HepG2 (cell line): ENCODE results near the gene S1PR3. TPM values are rescaled to one million over a fixed set of nuclear protein-coding genes. Genes with fewer than 3 reads are reported as not detected.

Source experiments
- AFF4 ChIP-seq: sonication (generic); formaldehyde crosslinking; IDR thresholded peaks from 2 replicates; pipeline ENCODE4 v1.4.0; 2020; ENCODE audit warnings: missing genetic modification reagents
- HNF1A ChIP-seq, 2 experiments: sonication (generic) in 1 of 2; formaldehyde crosslinking in 1 of 2; IDR thresholded peaks; 2 replicates each; pipeline versions ENCODE4 v1.4.0 to v1.6.1; 2016 to 2020; ENCODE audit warnings: borderline replicate concordance in 1 of 2, low read depth in 1 of 2, mild to moderate bottlenecking in 1 of 2, missing genetic modification reagents in 1 of 2
- KIAA2018 ChIP-seq: sonication (generic); formaldehyde crosslinking; IDR thresholded peaks from 2 replicates; pipeline ENCODE4 v1.5.0; 2020; ENCODE audit warnings: mild to moderate bottlenecking, missing genetic modification reagents, borderline replicate concordance
- LRRFIP1 ChIP-seq: sonication (generic); formaldehyde crosslinking; conservative IDR thresholded peaks from 2 replicates; pipeline ENCODE4 v1.4.0; 2020; ENCODE audit warnings: missing genetic modification reagents
- MEIS1 ChIP-seq: sonication (generic); formaldehyde crosslinking; IDR thresholded peaks from 2 replicates; pipeline ENCODE4 v1.9.0; 2021; ENCODE audit warnings: mild to moderate bottlenecking, missing genetic modification reagents, moderate library complexity, borderline replicate concordance
- ZFP41 ChIP-seq: sonication (generic); formaldehyde crosslinking; IDR thresholded peaks from 2 replicates; pipeline ENCODE4 v1.4.0; 2020; ENCODE audit warnings: mild to moderate bottlenecking, missing genetic modification reagents, borderline replicate concordance
- ZNF777 ChIP-seq: sonication (generic); formaldehyde crosslinking; IDR thresholded peaks from 2 replicates; pipeline ENCODE4 v1.4.0; 2020; ENCODE audit warnings: missing genetic modification reagents
- polyA plus RNA-seq, 8 experiments: library from polyadenylated mRNA; depleted of rRNA in 3 of 8; stranded (reverse) in 7 of 8; unstranded in 1 of 8; fragments of >200 nt; fragmentation: Illumina TruSeq in 4 of 8; extraction: Trizol in 4 of 8; gene quantifications; 2 replicates each; pipeline versions ENCODE4 v1.2.1 to v1.2.3, GENCODE V29; 2011 to 2016; ENCODE audit warnings: low read depth in 4 of 8, missing spikeins in 1 of 8, mixed read lengths in 1 of 8; ENCODE audit not compliant: insufficient read depth in 1 of 8
- total RNA-seq, 5 experiments: library from RNA; depleted of rRNA; stranded (reverse); fragments of >200 nt; fragmentation: Illumina TruSeq; extraction: Trizol; gene quantifications; 2 replicates each; pipeline ENCODE4 v1.2.3, GENCODE V29; 2016; ENCODE audit warnings: low read depth in 1 of 5

S1PR3 gene
- total and polyA plus RNA-seq, 2 of the 13 experiments (the other 11 are each of a cell fraction or from before 2014, with no cell fraction given): 0.02 TPM; not detected in 1

GRCh38 chr9:89011683-89012082, 20.4 kb downstream of the S1PR3 start (continued):
- TF ChIP-seq KIAA2018 (CRISPR knock-in tag): no peak
- no peak for TF ChIP-seq HNF1A (IDR thresholded peaks at IDR 0.05; ENCODE audit: low read depth)
- no peak for TF ChIP-seq HNF1A (CRISPR knock-in tag; IDR thresholded peaks at IDR 0.05; ENCODE audit: borderline replicate concordance)
- no peak for TF ChIP-seq AFF4 (CRISPR knock-in tag)
- TF ChIP-seq ZFP41 (CRISPR knock-in tag): no peak
- TF ChIP-seq ZNF777 (CRISPR knock-in tag): no peak
- TF ChIP-seq LRRFIP1 (CRISPR knock-in tag): no peak
- no peak for TF ChIP-seq MEIS1 (CRISPR knock-in tag)
